HFF-Myc (cell line): ENCODE data around the gene FBXW4.

Source experiments
- DNase-seq: peaks from one replicate; pipeline ENCODE4 v3.0.0-alpha.2; 2011; ENCODE audit warnings: low read depth; ENCODE audit errors: extremely low read depth
- H3K4me3 ChIP-seq: replicated peaks from 2 replicates; pipeline ENCODE4 v1.5.1; 2011; ENCODE audit warnings: low read depth, mild to moderate bottlenecking, control low read depth, low read length
- CTCF ChIP-seq: IDR thresholded peaks from 2 replicates; pipeline ENCODE4 v1.5.1; 2012; ENCODE audit warnings: mild to moderate bottlenecking, low read depth, low read length, control low read depth; ENCODE audit errors: missing control alignments

The FBXW4 gene

DNA sequence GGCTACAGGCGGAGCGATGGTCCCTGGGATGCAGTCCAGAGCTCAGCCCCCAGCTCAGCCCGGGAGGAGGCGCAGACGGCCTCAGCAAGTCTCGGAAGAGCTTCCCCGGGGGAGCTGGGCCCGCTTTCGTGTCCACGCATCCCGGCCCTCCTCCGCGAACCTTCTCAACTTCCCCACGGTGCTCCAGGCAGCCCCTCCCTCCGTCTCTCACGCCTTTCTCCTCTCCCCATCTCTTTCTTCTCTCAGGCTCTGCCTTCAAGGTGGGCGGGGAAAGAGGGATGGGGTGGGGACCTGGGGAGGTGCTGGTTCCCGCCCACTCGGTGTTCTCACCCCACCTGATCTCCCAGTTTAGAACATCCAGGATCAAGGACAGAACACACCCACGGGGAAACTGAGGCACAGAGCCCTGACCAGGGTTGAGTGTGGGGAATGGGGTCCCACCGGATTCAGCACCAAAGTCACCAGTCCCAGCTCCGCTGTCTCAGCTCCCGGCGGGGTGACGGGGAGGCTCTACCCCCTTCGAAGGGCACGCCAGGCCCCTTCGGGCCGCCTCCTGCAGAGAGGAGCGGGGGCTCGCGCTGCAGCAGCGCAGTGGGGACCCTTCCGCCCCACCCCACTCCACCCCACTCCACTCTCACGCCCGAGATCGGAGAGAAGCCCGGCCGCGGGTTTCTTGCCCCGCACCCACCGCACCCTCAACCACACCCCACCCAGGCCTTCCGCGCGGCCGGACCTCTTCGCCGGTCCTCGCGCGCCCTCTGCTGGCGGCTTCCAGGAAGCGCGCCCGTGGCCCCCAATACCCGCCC lies 125.1 kb downstream of the FBXW4 start:
- peak overlapping the region; percentile 53 for H3K4me3 ChIP-seq
- DNase-seq, result no peak
- peak; percentile 57 for TF ChIP-seq CTCF

DNA sequence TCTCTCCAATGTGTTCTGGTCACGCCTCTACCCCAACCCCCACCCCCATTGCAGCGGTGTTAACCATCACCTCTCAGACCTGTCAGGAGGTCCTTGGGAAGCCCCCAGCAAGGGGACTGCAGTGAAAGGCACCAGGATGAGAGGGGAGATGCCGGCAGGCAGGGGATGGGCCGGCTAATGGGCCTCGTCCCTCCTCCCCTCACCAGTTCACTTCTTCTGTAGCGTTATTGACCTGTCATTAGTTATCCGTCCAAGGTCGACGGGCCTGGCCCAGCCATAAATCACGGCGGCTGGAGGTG lies 125.7 kb downstream of the FBXW4 start:
- no peak overlapping the region for H3K4me3 ChIP-seq
- no peak for TF ChIP-seq CTCF
- no peak for DNase-seq

GRCh38 chr10:101568054-101568745 lies 126.8 kb downstream of the FBXW4 start:
- no peak overlapping the region for H3K4me3 ChIP-seq
- no peak for TF ChIP-seq CTCF
- DNase-seq, result no peak

DNA sequence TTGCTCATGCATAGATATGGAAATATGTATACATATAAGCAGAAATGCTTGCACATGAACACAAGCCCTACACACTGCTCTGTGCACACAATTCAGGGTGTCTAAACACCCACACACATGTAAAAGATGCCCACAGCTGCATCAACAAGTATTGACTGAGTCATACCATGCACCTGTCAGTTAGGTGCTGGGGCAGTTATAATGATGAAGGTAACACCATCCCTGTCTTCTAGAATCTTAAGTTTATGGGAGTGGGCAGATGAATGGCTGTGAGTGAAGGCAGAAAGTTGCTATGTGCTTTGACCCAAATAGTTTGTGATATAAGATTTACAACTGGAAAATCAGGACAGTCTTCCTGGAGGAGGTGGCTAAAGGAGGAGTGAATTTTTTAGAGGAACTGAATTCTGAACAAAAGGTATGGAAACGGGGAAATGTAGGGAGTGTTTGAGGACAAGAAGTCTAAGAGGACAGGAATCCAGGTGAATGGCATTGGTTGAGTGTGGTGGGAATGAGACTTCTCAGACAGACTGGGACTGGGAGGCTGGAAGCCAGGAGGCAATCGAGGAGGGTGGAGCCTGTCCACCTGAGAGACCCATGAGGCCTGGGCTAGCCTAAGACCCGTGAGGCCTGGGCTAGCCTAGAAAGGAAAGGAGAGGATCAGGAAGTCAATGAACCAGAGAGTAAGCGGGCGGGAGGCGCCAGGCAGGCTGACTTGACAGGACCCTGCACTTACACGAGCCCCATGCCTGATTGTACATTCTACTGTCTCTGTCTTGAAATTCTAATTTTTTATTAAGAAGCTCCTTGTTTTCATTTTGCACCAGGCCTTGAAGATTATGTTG lies 127.6 kb downstream of the FBXW4 start:
- no peak for DNase-seq
- no peak overlapping the region for H3K4me3 ChIP-seq
- no peak for TF ChIP-seq CTCF

DNA sequence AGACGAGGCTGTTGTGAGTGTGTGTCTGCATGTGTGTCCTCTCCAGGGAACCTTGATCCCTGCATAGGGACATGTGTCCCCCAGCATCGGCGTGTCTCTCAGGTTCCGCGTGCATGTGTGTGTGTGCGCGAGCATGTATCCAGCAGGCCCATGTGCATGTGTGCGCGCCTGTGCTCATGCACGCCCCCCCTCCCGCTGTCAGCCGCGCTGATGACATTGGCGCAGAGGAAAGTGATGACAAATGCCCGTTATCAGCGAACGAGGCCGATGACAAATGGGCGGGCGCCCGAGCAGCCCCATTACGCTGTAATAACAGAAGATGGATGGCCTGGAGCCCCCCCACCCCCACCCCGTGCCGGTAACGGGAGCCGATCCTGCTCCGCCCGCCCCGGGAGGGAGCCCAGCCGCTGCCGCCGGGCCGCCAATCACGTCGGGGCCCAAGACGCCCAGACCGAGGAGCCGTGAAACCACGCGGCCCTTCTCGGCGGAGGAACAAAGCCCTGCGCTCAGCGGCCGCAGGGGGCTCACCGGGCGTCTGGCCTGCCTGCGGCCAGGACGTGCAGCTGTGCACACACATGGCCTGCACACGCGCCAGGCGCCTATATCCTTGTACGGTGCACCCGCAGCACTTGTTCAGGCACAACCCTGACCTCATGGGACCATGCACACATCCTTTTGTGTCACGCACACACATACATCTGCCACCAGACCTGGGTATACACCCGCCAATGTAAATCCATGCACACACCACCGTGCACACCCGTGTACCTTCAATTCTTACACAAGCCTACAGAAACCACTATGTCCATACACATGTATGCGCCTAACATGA lies 128.4 kb downstream of the FBXW4 start:
- TF ChIP-seq CTCF, result no peak
- DNase-seq, result no peak
- 0 out of 2 replicates have a peak overlapping the region, but pooled peaks have one; percentile 1 for H3K4me3 ChIP-seq

DNA sequence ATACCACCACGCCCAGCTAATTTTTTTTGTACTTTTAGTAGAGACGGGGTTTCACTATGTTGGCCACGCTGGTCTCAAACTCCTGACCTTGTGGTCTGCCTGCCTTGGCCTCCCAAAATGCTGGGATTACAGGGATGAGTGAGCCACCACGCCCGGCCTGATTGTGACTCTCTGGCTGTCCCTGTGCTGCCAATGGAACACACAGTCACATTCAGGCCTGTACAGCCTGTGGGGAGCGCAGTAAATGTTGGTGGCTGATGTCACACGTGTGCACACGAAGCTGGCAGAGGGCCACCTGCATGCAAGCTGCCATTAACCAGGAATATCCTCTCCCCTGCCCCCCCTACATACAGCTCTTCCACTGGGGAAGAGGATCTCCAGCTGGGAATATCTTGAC lies 129.0 kb downstream of the FBXW4 start:
- H3K4me3 ChIP-seq, result no peak overlapping the region
- TF ChIP-seq CTCF, result no peak
- DNase-seq, result no peak
